HTR-8/SVneo (cell line): ENCODE results near the gene LZTR1.
"Not testable (repeated sequence)": the region's sequence is repeated elsewhere in the genome, so short reads cannot be mapped to it uniquely, and the experiment has no call there.

Experiments
- DNase-seq: peaks from one replicate; pipeline ENCODE4 v3.0.0; 2011; ENCODE audit warnings: low spot score, mixed read lengths; ENCODE audit not compliant: insufficient read length
- FAIRE-seq: peaks from 2 replicates; lab custom pipeline; 2011; peaks lifted over from hg19 to GRCh38; lab: Jason Lieb, UNC

The LZTR1 gene

GRCh38 chr22:20994128-20994901 lies 12.2 kb downstream of the LZTR1 start:
- no peak for DNase-seq
- FAIRE-seq = no peak

GRCh38 chr22:20994902-20995241 lies 12.8 kb downstream of the LZTR1 start:
- no peak for FAIRE-seq
- DNase-seq = no peak

GRCh38 chr22:20995329-20996030 lies 13.4 kb downstream of the LZTR1 start:
- no peak for FAIRE-seq
- DNase-seq = no peak

GRCh38 chr22:20996031-20996410 lies 13.9 kb downstream of the LZTR1 start:
- FAIRE-seq = no peak

GRCh38 chr22:20996598-20997535 lies 14.8 kb downstream of the LZTR1 start:
- FAIRE-seq (no peak), DNase-seq (no peak)

More at GRCh38 chr22:20996031-20996410, 13.9 kb downstream of the LZTR1 start:
- no peak for DNase-seq

- FAIRE-seq (no peak), DNase-seq (no peak)
Observed at GRCh38 chr22:20997536-20998257, 15.6 kb downstream of the LZTR1 start.

GRCh38 chr22:20998411-20999336 lies 16.6 kb downstream of the LZTR1 start:
- DNase-seq (no peak), FAIRE-seq (no peak)

- no peak for FAIRE-seq
- DNase-seq = no peak
Observed at GRCh38 chr22:20999350-21000206, 17.5 kb downstream of the LZTR1 start.

- no peak for FAIRE-seq
- DNase-seq = no peak
Observed at GRCh38 chr22:21000207-21000986, 18.3 kb downstream of the LZTR1 start.

- DNase-seq = no peak
- no peak for FAIRE-seq
Observed at GRCh38 chr22:21000987-21001600, 19.0 kb downstream of the LZTR1 start.

- FAIRE-seq = peak; percentile 76
- peak; percentile 86 for DNase-seq
Observed at GRCh38 chr22:21001601-21002325, 19.7 kb downstream of the LZTR1 start, which contains the start of gene THAP7. Gene THAP7, minus strand, starts transcription at chr22:21002118. Its CDS starts 207 bp downstream, at chr22:21001911.

- DNase-seq (no peak), FAIRE-seq (no peak)
Observed at GRCh38 chr22:21003782-21004181, 21.7 kb downstream of the LZTR1 start.

GRCh38 chr22:21009208-21009607 lies 27.1 kb downstream of the LZTR1 start:
- FAIRE-seq, DNase-seq: not testable (repeated sequence)

- FAIRE-seq (no peak), DNase-seq (no peak)
Observed at GRCh38 chr22:21009638-21010425, 27.7 kb downstream of the LZTR1 start.

GRCh38 chr22:21010426-21011113 lies 28.5 kb downstream of the LZTR1 start:
- FAIRE-seq = no peak
- DNase-seq = no peak
